GM21447 (cell line): ENCODE results near the gene EID3.

Experiments
- ATAC-seq: cut with Tn5 transposase; IDR thresholded peaks from one replicate; pipeline ENCODE4 v1.9.1; 2021; ENCODE audit not compliant: unreplicated experiment

The EID3 gene

DNA sequence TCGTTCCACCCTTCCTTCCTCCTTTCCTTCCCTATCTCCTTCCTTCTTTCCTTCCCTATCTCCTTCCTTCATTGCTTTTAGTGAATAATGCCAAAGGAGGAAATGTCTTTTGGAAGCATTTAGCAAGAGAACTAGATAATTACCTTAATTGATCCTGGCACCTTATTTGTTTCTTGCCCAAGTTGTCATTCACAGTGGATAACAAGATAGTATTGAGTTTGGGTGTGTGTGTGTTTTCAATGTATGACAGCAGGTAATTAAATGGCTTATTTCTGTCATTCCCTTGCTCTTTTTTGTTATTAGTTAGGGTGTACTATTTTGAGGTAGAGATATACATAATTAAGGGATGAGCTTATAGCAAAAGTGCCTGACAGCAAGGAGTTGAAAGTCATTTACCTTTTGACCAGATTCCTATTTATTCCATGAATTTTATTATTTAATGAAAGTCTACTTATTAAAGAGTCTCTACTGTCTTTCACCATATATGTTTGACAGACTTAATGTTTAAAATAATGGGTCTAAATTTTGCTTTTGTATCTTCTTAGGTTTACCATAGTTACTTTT is 30.2 kb downstream of the EID3 start:
- no peak for ATAC-seq

DNA sequence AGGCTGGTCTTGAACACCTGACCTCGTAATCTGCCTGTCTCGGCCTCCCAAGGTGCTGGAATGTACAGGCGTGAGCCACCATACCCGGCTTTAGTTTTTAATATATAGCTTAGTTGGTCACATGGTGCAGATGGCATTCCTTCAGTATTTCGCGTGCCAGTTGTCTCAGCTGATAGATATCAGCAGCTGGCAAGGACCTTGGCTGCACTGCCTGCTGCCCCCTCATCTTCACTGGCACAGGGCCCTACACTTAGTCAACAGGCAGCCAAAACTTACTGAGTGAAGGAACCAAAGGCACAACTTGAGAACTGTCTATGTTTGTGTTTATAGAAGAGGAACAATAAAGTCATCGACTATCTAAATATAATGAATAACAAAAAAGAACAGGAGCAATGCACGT is 31.0 kb downstream of the EID3 start:
- no peak for ATAC-seq

DNA sequence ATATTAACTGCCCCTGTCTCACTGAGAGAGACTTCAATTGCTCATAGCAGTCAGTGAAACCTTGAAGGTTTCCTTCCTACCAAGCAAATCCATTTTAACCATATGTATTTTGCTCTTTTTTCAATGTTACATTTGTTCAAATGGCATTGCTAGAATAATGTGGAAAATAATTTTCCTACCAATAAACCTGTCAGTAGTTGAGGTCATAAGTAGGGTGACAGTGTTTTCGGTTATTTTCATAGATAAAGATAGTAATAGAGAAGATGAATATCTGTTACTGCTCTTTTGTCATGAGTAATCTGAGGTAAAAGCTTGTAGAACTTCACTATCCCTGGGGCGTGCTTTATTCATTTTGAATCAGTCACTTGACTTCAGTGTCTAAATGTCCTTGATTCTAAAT is 32.6 kb downstream of the EID3 start:
- no peak for ATAC-seq

DNA sequence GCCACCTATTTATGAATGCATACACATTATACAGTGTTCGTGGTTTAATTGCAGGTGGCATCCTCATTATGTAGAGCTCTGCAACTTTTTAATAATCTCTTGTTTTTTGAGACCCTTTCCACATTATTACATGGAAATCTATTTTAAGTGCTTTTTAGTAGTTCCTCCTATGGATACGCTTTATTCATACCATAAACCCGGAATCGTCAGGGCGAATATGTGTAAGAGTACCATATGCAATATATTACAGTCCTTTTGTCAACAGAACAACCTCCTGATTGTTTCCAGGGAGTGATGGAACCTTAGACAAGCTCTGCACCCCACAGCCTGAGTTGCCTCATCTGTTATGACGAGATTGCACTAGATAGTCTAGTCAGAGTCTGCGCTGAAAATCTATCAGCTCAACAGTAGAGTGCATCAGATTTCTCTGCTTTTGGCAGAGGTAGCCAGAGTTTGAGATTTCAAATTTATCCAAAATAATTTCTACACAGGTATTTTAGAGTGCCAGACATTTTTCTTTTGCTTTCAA is 33.6 kb downstream of the EID3 start:
- ATAC-seq = no peak

DNA sequence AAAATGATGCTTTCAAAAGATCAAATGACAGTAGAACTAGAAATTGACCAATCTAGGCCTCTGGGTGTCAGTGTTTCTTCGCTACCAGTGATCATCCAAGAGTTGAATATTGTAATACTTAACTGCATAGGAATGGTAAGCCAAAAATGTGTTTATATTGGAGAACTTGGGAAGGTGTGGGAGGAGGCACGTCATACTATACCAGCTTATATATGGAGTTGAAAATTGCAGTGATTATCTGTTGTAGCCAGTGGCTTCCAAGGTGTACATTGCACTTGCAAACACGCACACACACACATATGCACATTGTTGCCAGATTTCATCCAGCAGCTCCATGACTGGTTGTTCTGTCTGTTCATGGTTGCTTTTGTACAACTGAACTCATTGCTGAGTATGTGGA is 36.1 kb downstream of the EID3 start:
- no peak for ATAC-seq

DNA sequence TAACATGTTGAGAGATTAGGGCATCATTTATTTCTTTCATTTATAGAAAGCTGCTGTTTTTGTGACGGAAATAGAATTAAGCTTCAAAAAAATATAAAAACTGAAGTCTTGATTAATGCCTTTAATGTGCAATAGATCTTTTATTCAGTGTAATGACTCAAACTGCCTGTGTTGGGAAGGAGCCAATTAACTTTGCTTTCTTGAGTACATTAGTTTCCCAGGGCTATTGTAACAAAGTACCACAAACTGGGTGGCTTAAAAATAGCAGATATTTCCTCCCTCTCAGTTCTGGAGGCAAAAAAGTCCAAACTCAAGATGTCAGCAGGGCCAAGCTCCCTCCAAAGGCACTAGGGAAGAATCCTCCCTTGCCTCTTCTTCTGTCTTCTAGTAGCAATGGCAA is 36.6 kb downstream of the EID3 start:
- ATAC-seq = no peak

DNA sequence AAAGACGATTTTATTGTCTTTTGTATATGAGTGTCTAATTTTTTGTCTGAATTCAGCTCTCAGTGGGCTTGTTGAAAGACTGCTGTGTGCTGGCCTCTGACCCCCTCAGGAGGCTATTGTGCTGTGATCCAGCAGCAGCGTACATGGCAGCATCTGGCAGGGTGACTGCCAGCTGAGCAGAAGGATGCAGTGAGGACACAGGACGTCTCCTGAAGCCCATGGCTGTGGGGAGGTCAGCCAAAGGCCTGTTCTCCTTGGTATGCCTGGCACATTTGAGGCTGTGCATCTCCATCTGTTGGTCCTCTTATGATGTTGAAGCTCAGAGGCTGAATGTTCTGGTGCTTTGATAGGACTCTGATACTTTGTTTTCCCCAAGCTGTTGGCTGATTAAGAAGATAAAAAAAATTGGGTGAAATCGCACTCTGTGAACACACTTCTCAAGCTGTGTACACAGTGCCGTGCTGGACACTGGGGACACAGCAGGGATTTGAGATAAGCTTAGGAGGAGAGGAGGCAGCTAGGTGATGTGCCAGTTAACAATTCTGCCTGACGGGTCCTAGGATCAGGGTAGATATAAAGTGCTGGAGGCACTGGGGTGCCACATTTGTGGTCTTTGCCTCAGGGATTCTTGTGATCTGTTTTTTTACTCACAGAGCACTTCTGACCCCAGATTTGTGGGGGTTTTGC is 37.5 kb downstream of the EID3 start:
- no peak for ATAC-seq

DNA sequence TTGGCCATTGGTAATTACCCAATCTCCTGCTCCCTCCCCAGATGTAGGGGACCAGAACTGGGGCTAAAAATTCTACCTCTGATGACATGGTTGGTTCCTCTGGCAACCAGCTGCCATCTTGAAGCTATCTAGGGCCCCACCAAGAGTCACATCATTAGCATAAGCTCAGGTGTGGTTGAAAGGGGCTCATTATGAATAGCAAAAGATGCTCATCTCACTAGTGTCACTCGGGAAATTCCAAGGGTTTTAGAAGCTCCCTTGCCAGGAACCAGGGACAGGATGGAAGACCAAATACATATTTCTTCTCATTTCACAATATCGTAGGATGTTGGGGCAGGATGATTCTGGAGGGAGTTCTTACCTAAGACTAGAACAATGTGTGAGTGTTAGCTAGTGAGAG is 38.6 kb downstream of the EID3 start:
- no peak for ATAC-seq

DNA sequence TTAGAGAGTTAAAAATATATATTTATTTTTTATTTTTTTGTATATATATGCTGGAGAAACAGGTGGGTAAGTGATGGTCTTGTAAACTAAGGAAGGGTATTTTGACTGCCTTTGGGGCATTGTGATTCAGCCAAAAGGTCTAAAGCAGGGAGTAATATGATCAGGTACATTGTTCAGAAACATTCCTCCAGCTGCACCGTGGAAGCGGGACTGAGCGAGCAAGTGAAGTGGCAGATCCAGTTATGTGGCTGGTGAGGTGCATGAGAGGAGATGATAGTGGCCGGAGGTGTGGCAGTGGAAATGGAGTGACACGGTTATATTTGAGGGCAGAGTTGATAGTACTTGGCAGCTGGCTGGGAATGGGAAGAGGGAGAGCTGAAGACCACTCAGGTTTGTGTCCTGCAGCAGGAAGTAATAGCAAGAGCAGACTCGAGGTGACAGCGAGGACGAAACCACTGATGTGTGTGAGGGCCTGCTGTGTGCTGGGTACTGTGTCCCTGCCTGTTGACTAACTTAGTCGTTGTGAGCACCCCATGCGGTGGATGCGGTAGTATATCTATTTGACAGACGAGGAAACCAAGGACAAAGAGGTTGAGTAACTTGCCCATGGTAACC is 39.2 kb downstream of the EID3 start:
- ATAC-seq = no peak

DNA sequence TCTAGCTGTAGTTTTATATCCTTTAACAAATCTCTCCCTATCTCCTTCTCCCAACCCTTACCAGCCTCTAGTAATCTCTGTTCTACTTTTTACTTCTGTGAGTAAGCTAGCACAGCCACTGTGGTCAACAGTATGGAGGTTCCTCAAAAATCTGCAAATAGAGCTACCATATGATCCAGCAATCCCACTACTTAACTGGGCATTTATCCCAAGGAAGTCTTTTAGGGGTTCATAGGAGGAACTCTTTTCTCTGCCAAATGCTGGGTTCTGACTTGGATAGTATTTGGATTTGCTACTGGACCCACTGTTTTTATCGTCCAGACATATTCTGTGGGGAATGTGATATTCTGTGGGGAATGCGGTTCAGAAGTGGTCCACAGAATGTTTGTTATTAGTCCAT is 41.1 kb downstream of the EID3 start:
- ATAC-seq = no peak

DNA sequence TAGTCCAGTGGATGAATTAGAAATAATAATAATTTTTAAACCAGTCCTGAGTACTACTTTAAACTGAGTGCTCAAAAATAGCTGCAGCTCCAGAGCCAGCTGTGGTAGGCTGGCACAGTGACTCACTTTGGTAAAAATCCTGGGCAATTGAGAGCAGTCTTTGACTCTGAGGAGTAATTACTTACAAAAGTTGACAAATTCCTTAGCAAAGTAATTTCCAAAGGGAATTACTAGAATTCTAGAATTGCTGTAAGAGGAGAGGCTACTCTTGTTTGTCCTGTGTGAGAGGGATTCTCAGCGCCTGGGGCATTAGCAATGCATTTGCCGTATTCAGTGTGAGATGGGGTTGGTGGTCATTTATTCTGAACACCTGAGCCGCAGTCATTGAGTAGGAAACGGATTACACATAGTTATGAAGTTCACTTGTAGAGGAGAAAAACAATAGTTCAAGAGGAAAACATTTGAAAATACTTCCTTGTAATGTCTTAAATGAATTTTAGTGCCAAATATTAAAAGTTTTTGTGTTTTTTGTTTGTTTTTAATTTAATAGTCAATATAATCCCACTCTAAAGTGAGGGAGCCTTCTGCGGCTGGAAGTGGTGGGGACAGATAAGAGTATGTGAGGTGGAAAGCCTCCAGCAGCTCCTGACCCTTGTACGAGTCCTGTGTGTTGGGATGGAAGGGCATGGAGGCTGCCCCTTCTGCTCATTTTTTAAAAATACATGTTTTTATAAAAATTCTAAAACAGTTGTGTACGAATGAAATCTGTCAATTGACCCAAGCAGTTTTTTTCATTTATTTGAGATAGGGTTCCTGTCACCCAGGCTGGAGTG is 41.9 kb downstream of the EID3 start:
- ATAC-seq = no peak

DNA sequence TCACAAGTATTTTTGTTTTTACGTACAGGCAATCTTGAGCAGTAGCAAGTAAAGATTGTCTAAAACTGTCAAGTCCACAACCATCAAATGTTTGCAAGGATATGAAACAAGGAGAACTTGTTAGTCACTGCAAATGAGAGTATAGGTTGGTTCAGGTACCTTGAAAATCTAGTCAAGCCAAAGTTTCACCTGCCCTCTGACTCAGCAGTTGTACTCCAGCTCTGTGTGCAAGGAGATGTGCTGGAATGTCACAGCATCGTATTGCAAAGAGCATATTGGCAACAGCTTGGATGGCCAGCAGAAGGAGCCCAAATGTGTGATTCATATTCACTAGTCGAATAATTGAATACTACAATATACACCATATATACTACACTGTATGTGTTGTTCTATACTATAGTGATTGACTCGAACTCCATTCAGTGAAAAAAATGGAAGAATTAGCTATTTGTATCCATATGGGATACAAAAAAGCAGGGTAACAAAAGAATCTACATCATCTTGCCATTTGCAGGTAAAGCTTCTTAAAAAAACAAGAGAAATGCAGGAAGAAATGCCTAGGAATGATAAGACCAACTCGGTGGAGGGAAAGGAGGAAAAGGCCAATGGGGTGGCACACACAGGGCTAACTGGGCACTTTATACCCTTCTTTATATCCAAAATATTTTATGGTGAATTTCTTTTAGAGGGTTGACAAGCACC is 44.0 kb downstream of the EID3 start:
- ATAC-seq = no peak

DNA sequence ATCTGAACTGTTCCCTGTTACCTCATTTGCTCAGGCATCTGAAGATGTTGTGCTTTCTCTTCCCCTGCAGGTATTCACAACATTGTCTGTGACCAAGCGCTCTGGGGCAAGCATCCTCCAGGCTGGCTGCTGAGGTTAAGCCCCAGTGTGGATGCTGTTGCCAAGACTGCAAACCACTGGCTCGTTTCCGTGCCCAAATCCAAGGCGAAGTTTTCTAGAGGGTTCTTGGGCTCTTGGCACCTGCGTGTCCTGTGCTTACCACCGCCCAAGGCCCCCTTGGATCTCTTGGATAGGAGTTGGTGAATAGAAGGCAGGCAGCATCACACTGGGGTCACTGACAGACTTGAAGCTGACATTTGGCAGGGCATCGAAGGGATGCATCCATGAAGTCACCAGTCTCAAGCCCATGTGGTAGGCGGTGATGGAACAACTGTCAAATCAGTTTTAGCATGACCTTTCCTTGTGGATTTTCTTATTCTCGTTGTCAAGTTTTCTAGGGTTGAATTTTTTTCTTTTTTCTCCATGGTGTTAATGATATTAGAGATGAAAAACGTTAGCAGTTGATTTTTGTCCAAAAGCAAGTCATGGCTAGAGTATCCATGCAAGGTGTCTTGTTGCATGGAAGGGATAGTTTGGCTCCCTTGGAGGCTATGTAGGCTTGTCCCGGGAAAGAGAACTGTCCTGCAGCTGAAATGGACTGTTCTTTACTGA is 44.9 kb downstream of the EID3 start:
- no peak for ATAC-seq

DNA sequence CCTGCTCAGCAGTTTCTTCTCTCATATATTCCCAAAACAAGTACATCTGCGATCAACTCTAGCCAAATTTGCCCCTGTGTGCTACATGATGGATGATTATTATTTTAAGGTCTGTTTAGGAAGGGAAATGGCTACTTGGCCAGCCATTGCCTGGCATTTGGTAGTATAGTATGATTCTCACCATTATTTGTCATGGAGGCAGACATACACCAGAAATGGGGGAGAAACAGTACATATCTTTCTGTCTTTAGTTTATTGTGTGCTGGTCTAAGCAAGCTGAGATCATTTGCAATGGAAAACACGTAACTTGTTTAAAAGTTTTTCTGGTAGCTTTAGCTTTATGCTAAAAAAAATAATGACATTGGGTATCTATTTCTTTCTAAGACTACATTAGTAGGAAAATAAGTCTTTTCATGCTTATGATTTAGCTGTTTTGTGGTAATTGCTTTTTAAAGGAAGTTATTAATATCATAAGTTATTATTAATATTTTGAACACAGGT is 45.5 kb downstream of the EID3 start:
- ATAC-seq = no peak

DNA sequence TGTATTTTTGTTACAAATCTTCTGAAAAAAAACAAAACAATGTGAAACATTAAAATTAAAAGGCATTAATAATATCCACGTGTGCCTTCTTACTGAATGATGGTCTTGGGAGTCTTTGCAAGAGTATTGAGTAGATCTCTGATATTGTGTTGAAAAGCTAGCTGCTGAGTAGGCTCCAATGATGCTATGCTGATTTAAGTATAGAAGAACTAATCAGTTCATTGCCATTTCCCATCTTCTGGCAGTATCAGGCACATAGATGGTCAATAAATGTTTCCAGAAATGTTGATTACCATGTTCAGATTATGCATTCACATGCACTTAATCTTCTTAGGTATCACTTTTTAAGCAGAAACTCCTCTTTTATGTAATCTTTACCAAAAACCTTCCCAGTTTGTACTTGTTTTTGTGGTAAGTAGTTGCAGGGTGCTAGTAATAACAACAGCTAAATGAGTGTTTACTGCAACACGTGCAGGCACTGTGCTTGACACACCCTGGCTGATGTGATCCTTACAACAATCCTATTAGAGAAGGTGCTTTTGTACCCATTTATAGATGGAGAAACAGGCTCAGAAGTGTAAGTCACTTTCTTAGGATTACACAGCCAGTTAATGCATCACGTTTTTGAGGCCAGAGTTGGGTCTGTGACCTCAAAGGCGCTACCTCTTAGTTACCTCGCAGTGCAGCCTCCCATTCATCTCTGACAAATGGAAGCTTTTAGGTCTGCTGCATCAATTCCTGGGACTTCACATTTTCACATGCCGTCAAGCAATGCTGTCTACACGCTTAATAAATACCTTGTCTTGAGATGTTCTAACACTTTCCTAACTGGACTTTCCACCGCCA is 46.9 kb downstream of the EID3 start:
- no peak for ATAC-seq

DNA sequence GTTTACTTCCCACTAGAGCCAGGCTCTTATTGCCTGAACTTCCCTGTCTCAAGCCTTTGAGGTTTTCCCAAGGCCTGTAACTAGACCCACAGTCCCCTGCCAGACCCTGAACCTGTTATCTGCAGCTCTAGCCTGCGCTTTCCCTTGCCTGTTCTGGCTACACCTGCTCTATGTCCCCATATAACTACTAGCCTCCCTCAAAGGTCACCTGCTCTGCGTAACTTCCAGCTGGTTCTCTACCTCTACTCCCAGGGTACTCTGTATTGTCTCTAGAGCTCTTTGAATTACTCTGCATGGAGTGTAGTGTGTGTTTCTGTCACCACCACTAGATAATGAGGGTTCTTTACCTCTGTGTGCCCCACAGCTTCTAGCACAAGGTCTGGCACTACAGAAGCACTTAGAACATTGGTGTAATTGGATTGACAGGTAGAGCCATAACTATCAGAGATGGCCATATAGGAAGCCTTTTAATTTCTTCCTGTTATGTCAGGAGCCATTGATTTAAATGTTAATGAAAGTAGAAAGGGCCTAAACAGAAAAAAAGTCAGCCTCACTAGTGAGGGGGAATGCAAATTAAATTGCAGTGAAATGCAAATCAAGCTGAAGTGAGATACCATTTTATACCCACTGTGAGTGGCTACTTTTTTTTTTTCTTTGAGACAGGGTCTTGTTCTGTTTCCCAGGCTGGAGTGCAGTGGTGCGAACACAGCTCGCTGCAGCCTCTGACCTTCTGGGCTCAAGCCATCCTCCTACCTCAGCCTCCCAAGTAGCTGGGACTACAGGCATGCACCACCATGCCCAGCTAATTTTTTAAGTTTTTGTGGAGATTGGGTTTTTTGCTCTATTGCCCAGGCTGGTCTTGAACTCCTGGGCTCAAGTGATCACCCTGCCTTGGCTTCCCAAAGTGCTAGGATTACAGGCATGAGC is 47.8 kb downstream of the EID3 start:
- ATAC-seq = no peak

DNA sequence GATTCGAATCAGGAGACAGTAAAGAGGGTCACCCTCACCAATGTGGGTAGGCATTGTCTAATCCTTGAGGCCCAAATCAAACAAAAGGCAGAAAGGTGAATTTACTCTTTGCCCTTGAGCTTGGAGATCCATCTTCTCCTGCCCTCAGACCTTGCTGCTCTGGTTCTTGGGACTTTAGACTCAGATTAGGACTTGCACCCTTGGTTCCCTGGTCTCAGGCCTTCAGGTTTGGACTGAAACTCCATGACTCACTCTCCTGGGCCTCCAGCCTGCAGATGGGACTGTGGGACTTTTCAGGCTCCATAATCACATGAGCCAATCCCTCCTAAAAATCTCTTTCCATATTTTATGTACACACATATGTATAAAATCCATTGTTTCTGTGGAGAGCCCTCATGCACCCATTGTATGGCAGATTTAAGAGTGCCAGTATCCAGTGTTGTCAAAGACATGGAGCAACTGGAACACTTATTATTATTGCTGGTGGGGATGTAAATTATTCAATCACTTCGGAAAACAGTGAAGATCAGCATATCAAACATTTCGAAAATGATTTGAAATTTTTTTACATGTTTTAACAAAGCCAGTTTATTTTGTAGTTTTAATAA is 48.7 kb downstream of the EID3 start:
- ATAC-seq = no peak
